ENCODE results near the gene SUMO2. TPM values are rescaled to one million over a fixed set of nuclear protein-coding genes. Genes with fewer than 3 reads are reported as not detected.

Gene SUMO2
- total and polyA plus RNA-seq, 2 of the 8 experiments (the other 6 are each of a cell fraction or from before 2014, with no cell fraction given): 184 to 779 TPM

- TF ChIP-seq BACH1 (IDR thresholded peaks at IDR 0.05; ENCODE audit: low read length) (0 out of 2 replicates have a peak, but pooled peaks have one; percentile 26), RAD21 (IDR thresholded peaks at IDR 0.05 in 1 of 2, conservative IDR thresholded peaks at IDR 0.05 in 1 of 2; ENCODE audit: low read depth in 2 of 2, low read length in 2 of 2) (no peak), NRF1 (IDR thresholded peaks at IDR 0.05; ENCODE audit: low read depth, low read length) (no peak), TAF1 (IDR thresholded peaks at IDR 0.05; ENCODE audit: low read depth, low read length) (peak; percentile 99)
Observed at GRCh38 chr17:75154195-75155106, 28.3 kb downstream of the SUMO2 start, which contains the start of gene JPT1 (continued).

All from H1 (cell line).